ENCODE data around the gene RXFP4. TPM values are rescaled to one million over a fixed set of nuclear protein-coding genes. Genes with fewer than 3 reads are reported as not detected.

The RXFP4 gene
- total and polyA plus RNA-seq, 9 of the 15 experiments (the other 6 are each of a cell fraction or from before 2014, with no cell fraction given), result 0.64 TPM; not detected in 8

DNA sequence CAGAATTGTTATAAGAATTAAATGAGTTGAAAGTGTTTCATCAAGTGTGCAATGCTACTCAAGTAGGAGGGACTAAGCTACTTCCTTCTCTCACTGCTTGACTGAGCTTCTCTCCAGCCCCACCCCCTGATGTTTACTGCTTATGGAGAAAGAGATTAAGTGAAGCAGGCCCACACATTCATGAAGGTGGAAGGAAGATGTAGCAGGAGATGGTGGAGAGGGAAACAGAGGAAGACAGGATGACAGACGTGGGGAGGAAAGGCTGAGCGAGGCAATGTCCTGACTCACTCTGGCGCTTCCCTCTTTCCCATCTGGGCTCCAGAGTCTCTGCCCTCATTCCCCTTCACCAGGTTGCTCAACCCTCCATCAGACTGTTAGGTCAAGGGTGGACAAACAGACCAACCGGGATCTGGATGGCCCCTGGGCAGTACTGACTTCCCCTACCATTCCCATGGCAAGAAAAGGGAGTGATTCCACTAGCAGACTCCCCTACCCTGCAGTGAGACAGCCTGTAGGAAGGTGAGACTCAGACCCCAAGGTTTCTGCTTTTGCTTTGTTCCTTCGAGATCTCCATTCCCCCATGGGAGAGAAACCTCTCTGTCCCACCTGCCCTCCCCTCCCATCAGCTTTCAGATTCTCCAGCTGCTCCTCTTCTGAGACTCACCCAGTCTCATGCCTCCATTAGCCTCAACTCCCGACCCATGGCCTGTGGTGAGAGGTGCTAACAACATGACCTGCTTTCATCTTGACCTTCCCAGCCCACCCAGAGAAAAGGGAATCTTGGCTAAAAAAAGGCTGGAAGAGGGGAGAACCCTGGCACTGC, 40.0 kb downstream of the RXFP4 start (continued):
- peak; percentile 14; the same call in 1 of the 2 replicates for TF ChIP-seq ZNF395 (CRISPR knock-in tag; IDR thresholded peaks at IDR 0.05)
- TF ChIP-seq, protein P1, sequence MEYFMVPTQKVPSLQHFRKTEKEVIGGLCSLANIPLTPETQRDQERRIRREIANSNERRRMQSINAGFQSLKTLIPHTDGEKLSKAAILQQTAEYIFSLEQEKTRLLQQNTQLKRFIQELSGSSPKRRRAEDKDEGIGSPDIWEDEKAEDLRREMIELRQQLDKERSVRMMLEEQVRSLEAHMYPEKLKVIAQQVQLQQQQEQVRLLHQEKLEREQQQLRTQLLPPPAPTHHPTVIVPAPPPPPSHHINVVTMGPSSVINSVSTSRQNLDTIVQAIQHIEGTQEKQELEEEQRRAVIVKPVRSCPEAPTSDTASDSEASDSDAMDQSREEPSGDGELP (CRISPR knock-in tag; IDR thresholded peaks at IDR 0.05; ENCODE audit: borderline replicate concordance), result no peak; the same call in 1 of the 2 replicates
- TF ChIP-seq MAFF (IDR thresholded peaks at IDR 0.05; ENCODE audit: low read length), result no peak
- peak; percentile 55; the same call in 1 of the 2 replicates for TF ChIP-seq POLR2H (tag; IDR thresholded peaks at IDR 0.05; ENCODE audit: low read depth)
- no peak for TF ChIP-seq MEF2D (tag; conservative IDR thresholded peaks at IDR 0.05; ENCODE audit: low read depth)
- TF ChIP-seq DPF2 (IDR thresholded peaks at IDR 0.05), result peak; percentile 61; the same call in 1 of the 2 replicates
- TF ChIP-seq ZNF140 (CRISPR knock-in tag; IDR thresholded peaks at IDR 0.05), result no peak
- TF ChIP-seq TCF7L2 (IDR thresholded peaks at IDR 0.05; ENCODE audit: low read depth, low read length), result 0 out of 2 replicates have a peak, but pooled peaks have one; percentile 5
- TF ChIP-seq FOXP1 (CRISPR knock-in tag; IDR thresholded peaks at IDR 0.05), result no peak
- no peak for TF ChIP-seq KLF10 (CRISPR knock-in tag; IDR thresholded peaks at IDR 0.05)
- TF ChIP-seq CHD1 (IDR thresholded peaks at IDR 0.05; ENCODE audit: low read length), result no peak
- TF ChIP-seq SIN3B (IDR thresholded peaks at IDR 0.05; ENCODE audit: low read depth), result no peak
- peak; percentile 41; a peak in 1 of 4 replicates for TF ChIP-seq SIN3A (IDR thresholded peaks at IDR 0.05; ENCODE audit: borderline replicate concordance in 2 of 2, control insufficient read depth in 1 of 2, low read depth in 2 of 2, low read length in 2 of 2)
- peak; percentile 40; the same call in 1 of the 2 replicates for TF ChIP-seq DMBX1 (CRISPR knock-in tag; IDR thresholded peaks at IDR 0.05; ENCODE audit: borderline replicate concordance)
- no peak for TF ChIP-seq GABPB1 (CRISPR knock-in tag; IDR thresholded peaks at IDR 0.05)
- no peak for TF ChIP-seq SAP30 (IDR thresholded peaks at IDR 0.05; ENCODE audit: borderline replicate concordance, insufficient read depth, low read depth, low read length, poor library complexity, severe bottlenecking)
- TF ChIP-seq HOMEZ (CRISPR knock-in tag; IDR thresholded peaks at IDR 0.05), result no peak
- no peak for TF ChIP-seq ARID3B (CRISPR knock-in tag; IDR thresholded peaks at IDR 0.05; ENCODE audit: borderline replicate concordance)
- TF ChIP-seq TARDBP (IDR thresholded peaks at IDR 0.05), result no peak
- no peak for TF ChIP-seq ZNF586 (CRISPR knock-in tag; conservative IDR thresholded peaks at IDR 0.05)
- peak; percentile 24 to 35; a peak in 2 of 4 replicates for TF ChIP-seq MAZ (CRISPR knock-in tag; conservative IDR thresholded peaks at IDR 0.05 in 1 of 2, IDR thresholded peaks at IDR 0.05 in 1 of 2)
- TF ChIP-seq KAT7 (CRISPR knock-in tag; IDR thresholded peaks at IDR 0.05; ENCODE audit: borderline replicate concordance), result 0 out of 2 replicates have a peak, but pooled peaks have one; percentile 12
